Stimulated activated memory B cell treated with anti-CD40 and anti-IgM and Interleukin-4, amounts not matched to agents 10 μg/mL and 1 μg/mL and 100 μg/mL, for 72 hours (primary cell): ENCODE measurements around the gene AIG1.
A peak's percentile ranks its signal among the peaks of the same experiment; 100 is the strongest.
"Not testable (repeated sequence)": the region's sequence is repeated elsewhere in the genome, so short reads cannot be mapped to it uniquely, and the experiment has no call there.

Source experiments
- ATAC-seq: fragments of 150-1000 bp; cut with Tn5 transposase; 2 replicates; pipeline ENCODE4 v1.10.0; 2021
- H3K27ac Mint-ChIP-seq: one replicate; pipeline ENCODE4 v1.8.0; 2022; ENCODE audit warnings: mild to moderate bottlenecking, mixed read lengths
- H3K27me3 Mint-ChIP-seq: one replicate; pipeline ENCODE4 v1.8.0; 2022; ENCODE audit warnings: mixed read lengths
- H3K36me3 Mint-ChIP-seq: one replicate; pipeline ENCODE4 v1.8.0; 2022; ENCODE audit warnings: mixed read lengths
- H3K4me1 Mint-ChIP-seq: one replicate; pipeline ENCODE4 v1.8.0; 2022; ENCODE audit warnings: mixed read lengths
- H3K4me3 Mint-ChIP-seq: one replicate; pipeline ENCODE4 v1.8.0; 2022; ENCODE audit warnings: mild to moderate bottlenecking, moderate library complexity, mixed read lengths
- H3K9me3 Mint-ChIP-seq: one replicate; pipeline ENCODE4 v1.8.0; 2022; ENCODE audit warnings: mixed read lengths

AIG1 gene

GRCh38 chr6:143345477-143345876, 284.8 kb downstream of the AIG1 start:
- H3K36me3 Mint-ChIP-seq, H3K4me1 Mint-ChIP-seq: not testable (repeated sequence)

GRCh38 chr6:143346004-143346403, 285.3 kb downstream of the AIG1 start:
- Mint-ChIP-seq H3K27me3 (no peaks in the 10 kb centered on the region), H3K9me3 (peaks cover 4% of the 10 kb centered on the region), H3K36me3 (peaks cover 2% of the 10 kb centered on the region), H3K27ac (no peak overlapping the region), H3K4me1 (no peaks in the 10 kb centered on the region), H3K4me3 (no peak overlapping the region)
- no peak for ATAC-seq

More at GRCh38 chr6:143345477-143345876, 284.8 kb downstream of the AIG1 start:
- H3K4me3 Mint-ChIP-seq, H3K9me3 Mint-ChIP-seq, H3K27ac Mint-ChIP-seq, H3K27me3 Mint-ChIP-seq, ATAC-seq: not testable (repeated sequence)

- Mint-ChIP-seq H3K27me3 (no peaks in the 10 kb centered on the region), H3K36me3 (peaks cover 12% of the 10 kb centered on the region), H3K9me3 (peaks cover 14% of the 10 kb centered on the region), H3K4me3 (no peak overlapping the region), H3K4me1 (no peaks in the 10 kb centered on the region), H3K27ac (no peak overlapping the region)
- no peak for ATAC-seq
Observed at GRCh38 chr6:143348531-143348930, 287.8 kb downstream of the AIG1 start.

GRCh38 chr6:143349530-143349929, 288.8 kb downstream of the AIG1 start:
- no peak for ATAC-seq
- no peak overlapping the region for H3K27ac Mint-ChIP-seq
- H3K4me3 Mint-ChIP-seq = no peak overlapping the region
- peaks cover 18% of the 10 kb centered on the region for H3K36me3 Mint-ChIP-seq
- no peaks in the 10 kb centered on the region for H3K27me3 Mint-ChIP-seq
- H3K4me1 Mint-ChIP-seq = no peaks in the 10 kb centered on the region
- peaks cover 20% of the 10 kb centered on the region for H3K9me3 Mint-ChIP-seq

- ATAC-seq = no peak
- Mint-ChIP-seq H3K4me1 (no peaks in the 10 kb centered on the region), H3K9me3 (peaks cover 20% of the 10 kb centered on the region), H3K27ac (no peak overlapping the region), H3K36me3 (peaks cover 24% of the 10 kb centered on the region), H3K4me3 (no peak overlapping the region), H3K27me3 (peaks cover 9% of the 10 kb centered on the region)
Observed at GRCh38 chr6:143356101-143356880, 295.6 kb downstream of the AIG1 start.

- Mint-ChIP-seq H3K4me1 (no peaks in the 10 kb centered on the region), H3K27me3 (peaks cover 9% of the 10 kb centered on the region)
- ATAC-seq = no peak
Observed at GRCh38 chr6:143357152-143357551, 296.5 kb downstream of the AIG1 start.

GRCh38 chr6:143357561-143358255, 297.0 kb downstream of the AIG1 start:
- Mint-ChIP-seq H3K4me3 (no peak overlapping the region), H3K9me3 (peaks cover 10% of the 10 kb centered on the region), H3K27me3 (peaks cover 9% of the 10 kb centered on the region), H3K36me3 (peaks cover 13% of the 10 kb centered on the region), H3K27ac (no peak overlapping the region), H3K4me1 (no peaks in the 10 kb centered on the region)
- no peak for ATAC-seq

More at GRCh38 chr6:143357152-143357551, 296.5 kb downstream of the AIG1 start:
- Mint-ChIP-seq H3K27ac (no peak overlapping the region), H3K9me3 (peaks cover 14% of the 10 kb centered on the region), H3K36me3 (peaks cover 18% of the 10 kb centered on the region), H3K4me3 (no peak overlapping the region)

GRCh38 chr6:143361536-143362191, 301.0 kb downstream of the AIG1 start:
- H3K27me3 Mint-ChIP-seq = peaks cover 9% of the 10 kb centered on the region
- peak; percentile 47 for ATAC-seq
- H3K4me3 Mint-ChIP-seq = no peak overlapping the region
- no peaks in the 10 kb centered on the region for H3K36me3 Mint-ChIP-seq
- no peak overlapping the region for H3K27ac Mint-ChIP-seq
- H3K4me1 Mint-ChIP-seq = no peaks in the 10 kb centered on the region
- H3K9me3 Mint-ChIP-seq = no peaks in the 10 kb centered on the region

- no peaks in the 10 kb centered on the region for H3K9me3 Mint-ChIP-seq
- H3K27me3 Mint-ChIP-seq = peaks cover 9% of the 10 kb centered on the region
- peak; percentile 28 for ATAC-seq
- H3K4me1 Mint-ChIP-seq = no peaks in the 10 kb centered on the region
- no peaks in the 10 kb centered on the region for H3K36me3 Mint-ChIP-seq
- H3K27ac Mint-ChIP-seq = no peak overlapping the region
- H3K4me3 Mint-ChIP-seq = no peak overlapping the region
Observed at GRCh38 chr6:143362192-143362558, 301.5 kb downstream of the AIG1 start.

GRCh38 chr6:143363299-143363698, 302.6 kb downstream of the AIG1 start:
- H3K4me1 Mint-ChIP-seq = no peaks in the 10 kb centered on the region
- H3K27me3 Mint-ChIP-seq = peaks cover 9% of the 10 kb centered on the region
- H3K9me3 Mint-ChIP-seq = no peaks in the 10 kb centered on the region
- H3K36me3 Mint-ChIP-seq = no peaks in the 10 kb centered on the region
- H3K4me3 Mint-ChIP-seq = no peak overlapping the region
- no peak for ATAC-seq
- H3K27ac Mint-ChIP-seq = no peak overlapping the region

- no peaks in the 10 kb centered on the region for H3K36me3 Mint-ChIP-seq
- no peaks in the 10 kb centered on the region for H3K4me1 Mint-ChIP-seq
- no peaks in the 10 kb centered on the region for H3K9me3 Mint-ChIP-seq
- no peak overlapping the region for H3K4me3 Mint-ChIP-seq
- H3K27me3 Mint-ChIP-seq = no peaks in the 10 kb centered on the region
- ATAC-seq = peak; percentile 42
- no peak overlapping the region for H3K27ac Mint-ChIP-seq
Observed at GRCh38 chr6:143368426-143368825, 307.7 kb downstream of the AIG1 start.

- Mint-ChIP-seq H3K27me3 (no peaks in the 10 kb centered on the region), H3K4me1 (no peaks in the 10 kb centered on the region), H3K36me3 (no peaks in the 10 kb centered on the region), H3K4me3 (no peak overlapping the region), H3K27ac (no peak overlapping the region), H3K9me3 (no peaks in the 10 kb centered on the region)
- ATAC-seq = no peak
Observed at GRCh38 chr6:143369971-143370370, 309.3 kb downstream of the AIG1 start.

GRCh38 chr6:143370812-143371370, 310.2 kb downstream of the AIG1 start:
- H3K4me3 Mint-ChIP-seq = no peak overlapping the region
- no peak for ATAC-seq
- H3K27ac Mint-ChIP-seq = no peak overlapping the region
- no peaks in the 10 kb centered on the region for H3K27me3 Mint-ChIP-seq
- H3K9me3 Mint-ChIP-seq = peaks cover 3% of the 10 kb centered on the region
- no peaks in the 10 kb centered on the region for H3K4me1 Mint-ChIP-seq
- no peaks in the 10 kb centered on the region for H3K36me3 Mint-ChIP-seq

- H3K27ac Mint-ChIP-seq = no peak overlapping the region
- peaks cover 3% of the 10 kb centered on the region for H3K9me3 Mint-ChIP-seq
Observed at GRCh38 chr6:143372199-143372882, 311.7 kb downstream of the AIG1 start.

GRCh38 chr6:143374014-143374413, 313.3 kb downstream of the AIG1 start:
- ATAC-seq = no peak
- H3K36me3 Mint-ChIP-seq = no peaks in the 10 kb centered on the region
- H3K9me3 Mint-ChIP-seq = peaks cover 11% of the 10 kb centered on the region
- no peak overlapping the region for H3K27ac Mint-ChIP-seq
- H3K4me3 Mint-ChIP-seq = no peak overlapping the region
- H3K4me1 Mint-ChIP-seq = no peaks in the 10 kb centered on the region
- H3K27me3 Mint-ChIP-seq = peaks cover 3% of the 10 kb centered on the region

More at GRCh38 chr6:143372199-143372882, 311.7 kb downstream of the AIG1 start:
- Mint-ChIP-seq H3K4me3 (no peak overlapping the region), H3K4me1 (no peaks in the 10 kb centered on the region), H3K27me3 (no peaks in the 10 kb centered on the region), H3K36me3 (no peaks in the 10 kb centered on the region)
- no peak for ATAC-seq
